Keratinocyte (primary cell): ENCODE measurements around the gene CREB3L1. TPM values are rescaled to one million over a fixed set of nuclear protein-coding genes. Genes with fewer than 3 reads are reported as not detected.
"Not testable (repeated sequence)": the region's sequence is repeated elsewhere in the genome, so short reads cannot be mapped to it uniquely, and the experiment has no call there.

Experiments used
- DNase-seq: peaks from one replicate; pipeline ENCODE4 v3.0.0-alpha.2; 2011; ENCODE audit warnings: low read depth, missing footprints, low spot score
- FAIRE-seq: peaks from 2 replicates; lab custom pipeline; 2011; peaks lifted over from hg19 to GRCh38; lab: Jason Lieb, UNC
- H2AFZ ChIP-seq: 2 replicates; pipeline ENCODE4 v1.6.0; 2012; ENCODE audit warnings: low read length, control low read depth, inconsistent platforms; ENCODE audit not compliant: control insufficient read depth
- H3K27ac ChIP-seq: 2 replicates; pipeline ENCODE4 v1.5.1; 2011; ENCODE audit warnings: low read length; ENCODE audit not compliant: control insufficient read depth, insufficient read depth
- H3K27me3 ChIP-seq: 3 replicates; pipeline ENCODE4 v1.6.0; 2011; ENCODE audit warnings: low read length; ENCODE audit not compliant: control insufficient read depth, insufficient read depth; ENCODE audit errors: extremely low read depth
- H3K36me3 ChIP-seq, 2 experiments: 2 replicates in 1 of 2; 3 replicates in 1 of 2; pipeline ENCODE4 v1.5.1; 2011; ENCODE audit warnings: low read length in 2 of 2, mild to moderate bottlenecking in 1 of 2; ENCODE audit not compliant: control insufficient read depth in 2 of 2, insufficient read depth in 2 of 2; ENCODE audit errors: extremely low read depth in 1 of 2
- H3K4me1 ChIP-seq: 3 replicates; pipeline ENCODE4 v1.5.1; 2011; ENCODE audit warnings: low read length; ENCODE audit not compliant: control insufficient read depth, insufficient read depth; ENCODE audit errors: extremely low read depth
- H3K4me2 ChIP-seq: 3 replicates; pipeline ENCODE4 v1.6.0; 2011; ENCODE audit warnings: low read depth, low read length; ENCODE audit not compliant: control insufficient read depth, insufficient read depth; ENCODE audit errors: extremely low read depth
- H3K4me3 ChIP-seq, 3 experiments: fragments of 200-600 bp in 1 of 3; sonication (generic) in 1 of 3; 2 replicates in 2 of 3; 3 replicates in 1 of 3; pipeline ENCODE4 v1.5.1; 2011 to 2016; ENCODE audit warnings: low read length in 3 of 3, mild to moderate bottlenecking in 3 of 3, control low read depth in 2 of 3, inconsistent platforms in 1 of 3, low read depth in 1 of 3, mixed read lengths in 1 of 3, mixed run types in 1 of 3, moderate library complexity in 1 of 3; ENCODE audit not compliant: control insufficient read depth in 2 of 3, insufficient read depth in 2 of 3; ENCODE audit errors: extremely low read depth in 1 of 3
- H3K79me2 ChIP-seq: 2 replicates; pipeline ENCODE4 v1.6.0; 2012; ENCODE audit warnings: low read length; ENCODE audit not compliant: control insufficient read depth, insufficient read depth
- H3K9ac ChIP-seq: 3 replicates; pipeline ENCODE4 v1.6.0; 2011; ENCODE audit warnings: low read length; ENCODE audit not compliant: control insufficient read depth, insufficient read depth; ENCODE audit errors: extremely low read depth
- H3K9me1 ChIP-seq: 3 replicates; pipeline ENCODE4 v1.6.0; 2011; ENCODE audit warnings: low read length; ENCODE audit not compliant: control insufficient read depth, insufficient read depth; ENCODE audit errors: extremely low read depth
- H3K9me3 ChIP-seq: 2 replicates; pipeline ENCODE4 v1.5.1; 2012; ENCODE audit warnings: low read depth, low read length; ENCODE audit not compliant: control insufficient read depth
- H4K20me1 ChIP-seq: 3 replicates; pipeline ENCODE4 v1.6.0; 2011; ENCODE audit warnings: low read length; ENCODE audit not compliant: control insufficient read depth, insufficient read depth; ENCODE audit errors: extremely low read depth
- CTCF ChIP-seq, 3 experiments: IDR thresholded peaks in 1 of 3; conservative IDR thresholded peaks in 1 of 3; optimal IDR thresholded peaks in 1 of 3; 2 replicates in 2 of 3; 3 replicates in 1 of 3; pipeline versions ENCODE3 to v1.5.1; 2011; ENCODE audit warnings: low read length in 3 of 3, mild to moderate bottlenecking in 3 of 3, moderate library complexity in 2 of 3, control low read depth in 1 of 3, inconsistent platforms in 1 of 3; ENCODE audit not compliant: insufficient read depth in 2 of 3; ENCODE audit errors: extremely low read depth in 1 of 3
- EZH2 ChIP-seq: IDR thresholded peaks from one replicate; pipeline ENCODE4 v1.6.1; 2012; ENCODE audit warnings: inconsistent platforms, mild to moderate bottlenecking, low read length, moderate library complexity
- dilution Hi-C: fragments of 300-500 bp; cut with MboI; formaldehyde crosslinking; loops from one replicate; pipeline ENCODE4 v1.7.0; 2020; ENCODE audit warnings: low sequenced_read_pairs; ENCODE audit not compliant: extremely low pct_ligation_motif_present
- polyA plus RNA-seq, 5 experiments: library from polyadenylated mRNA; depleted of rRNA in 3 of 5; stranded (reverse) in 3 of 5; stranded (forward) in 1 of 5; unstranded in 1 of 5; fragments of >200 nt; gene quantifications; 1 replicate in 1 of 5; 2 replicates in 3 of 5; 3 replicates in 1 of 5; pipeline versions ENCODE4 v1.2.1 to v1.2.3, GENCODE V29; 2011 to 2012; ENCODE audit warnings: missing spikeins in 2 of 5, low read depth in 1 of 5, low replicate concordance in 1 of 5

Gene CREB3L1
- polyA plus RNA-seq, 1 donor (not counting 4 experiments of a cell fraction or from before 2014, with no cell fraction given) = not detected

- TF ChIP-seq CTCF (optimal IDR thresholded peaks at IDR 0.05 in 1 of 3, IDR thresholded peaks at IDR 0.05 in 1 of 3, conservative IDR thresholded peaks at IDR 0.05 in 1 of 3; ENCODE audit: extremely low read depth in 1 of 3, insufficient read depth in 2 of 3, low read length in 3 of 3) (no peak), EZH2 (no peak)
- Histone ChIP-seq H3K4me1 (peaks cover 8% of the 10 kb centered on the region), H3K9me1 (no peaks in the 10 kb centered on the region), H3K27me3 (no peaks in the 10 kb centered on the region), H3K4me3 (no peak overlapping the region), H3K27ac (no peak overlapping the region), H2AFZ (no peak overlapping the region), H3K79me2 (no peaks in the 10 kb centered on the region), H3K9ac (no peak overlapping the region), H3K36me3 (no peaks in the 10 kb centered on the region), H3K9me3 (no peaks in the 10 kb centered on the region), H4K20me1 (no peaks in the 10 kb centered on the region), H3K4me2 (no peak overlapping the region)
- dilution Hi-C loops = no loop called here
- DNase-seq (no peak), FAIRE-seq (no peak)
These were observed 23.4 kb upstream of the CREB3L1 start for GRCh38 chr11:46254133-46254491.

- Histone ChIP-seq H4K20me1 (no peaks in the 10 kb centered on the region), H3K27ac (no peak overlapping the region), H3K9me1 (no peaks in the 10 kb centered on the region), H3K4me3 (no peak overlapping the region), H3K36me3 (no peaks in the 10 kb centered on the region), H3K79me2 (no peaks in the 10 kb centered on the region), H3K9me3 (no peaks in the 10 kb centered on the region), H3K4me2 (no peak overlapping the region), H3K4me1 (no peaks in the 10 kb centered on the region), H3K27me3 (no peaks in the 10 kb centered on the region), H2AFZ (no peak overlapping the region), H3K9ac (no peak overlapping the region)
- FAIRE-seq (no peak), DNase-seq (no peak)
- TF ChIP-seq EZH2 (no peak), CTCF (optimal IDR thresholded peaks at IDR 0.05 in 1 of 3, IDR thresholded peaks at IDR 0.05 in 1 of 3, conservative IDR thresholded peaks at IDR 0.05 in 1 of 3; ENCODE audit: extremely low read depth in 1 of 3, insufficient read depth in 2 of 3, low read length in 3 of 3) (no peak)
- dilution Hi-C loops = no loop called here
These were observed 20.9 kb upstream of the CREB3L1 start for GRCh38 chr11:46256540-46257001.

GRCh38 chr11:46259347-46259746 is 18.1 kb upstream of the CREB3L1 start:
- H4K20me1 ChIP-seq, H3K9ac ChIP-seq, H3K4me3 ChIP-seq, H3K4me2 ChIP-seq, dilution Hi-C loops, H3K4me1 ChIP-seq, DNase-seq, H3K9me1 ChIP-seq, H3K79me2 ChIP-seq, H3K36me3 ChIP-seq, H3K27ac ChIP-seq, H3K27me3 ChIP-seq, H2AFZ ChIP-seq, H3K9me3 ChIP-seq, FAIRE-seq: not testable (repeated sequence)
